C4-2B (cell line): Measurements from ENCODE around the gene MARCKS.

Source experiments
- H3K27ac ChIP-seq: fragments of 450-650 bp; 2 replicates; pipeline ENCODE4 v1.5.1; 2017
- CTCF ChIP-seq: fragments of 450-650 bp; conservative IDR thresholded peaks from 2 replicates; pipeline ENCODE4 v1.5.1; 2017; ENCODE audit warnings: mild to moderate bottlenecking
- ZFX ChIP-seq: fragments of 450-650 bp; IDR thresholded peaks from 2 replicates; pipeline ENCODE4 v1.6.1; 2017

MARCKS gene

GRCh38 chr6:113823916-113824315, 33.2 kb upstream of the MARCKS start:
- H3K27ac ChIP-seq: no peak overlapping the region
- TF ChIP-seq CTCF: no peak
- no peak for TF ChIP-seq ZFX

- H3K27ac ChIP-seq: no peak overlapping the region
- no peak for TF ChIP-seq CTCF
- no peak for TF ChIP-seq ZFX
Observed at GRCh38 chr6:113824411-113824810, 32.7 kb upstream of the MARCKS start.

- no peak for TF ChIP-seq CTCF
- no peak for TF ChIP-seq ZFX
- no peak overlapping the region for H3K27ac ChIP-seq
Observed at GRCh38 chr6:113824866-113825265, 32.3 kb upstream of the MARCKS start.

DNA sequence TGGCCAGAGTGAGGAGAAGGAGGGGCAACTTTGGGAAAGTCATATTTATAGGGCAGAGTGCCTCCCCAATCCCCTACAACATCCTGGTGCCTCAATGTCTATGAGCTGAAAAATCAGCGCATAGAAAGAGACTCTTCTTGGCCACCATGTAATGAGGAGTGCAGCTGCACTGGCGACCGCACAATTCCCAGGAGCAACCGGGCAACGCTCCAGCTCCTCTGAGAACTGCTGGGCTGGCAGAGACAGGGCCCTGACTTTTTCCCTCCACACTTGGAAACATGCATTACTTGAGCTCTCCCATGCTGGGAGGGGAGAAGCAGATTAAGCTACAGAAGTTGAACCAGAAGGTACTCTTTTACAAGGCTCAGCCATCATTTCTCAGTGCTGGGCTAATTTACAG, 31.4 kb upstream of the MARCKS start:
- TF ChIP-seq CTCF (no peak), ZFX (no peak)
- H3K27ac ChIP-seq: no peak overlapping the region

DNA sequence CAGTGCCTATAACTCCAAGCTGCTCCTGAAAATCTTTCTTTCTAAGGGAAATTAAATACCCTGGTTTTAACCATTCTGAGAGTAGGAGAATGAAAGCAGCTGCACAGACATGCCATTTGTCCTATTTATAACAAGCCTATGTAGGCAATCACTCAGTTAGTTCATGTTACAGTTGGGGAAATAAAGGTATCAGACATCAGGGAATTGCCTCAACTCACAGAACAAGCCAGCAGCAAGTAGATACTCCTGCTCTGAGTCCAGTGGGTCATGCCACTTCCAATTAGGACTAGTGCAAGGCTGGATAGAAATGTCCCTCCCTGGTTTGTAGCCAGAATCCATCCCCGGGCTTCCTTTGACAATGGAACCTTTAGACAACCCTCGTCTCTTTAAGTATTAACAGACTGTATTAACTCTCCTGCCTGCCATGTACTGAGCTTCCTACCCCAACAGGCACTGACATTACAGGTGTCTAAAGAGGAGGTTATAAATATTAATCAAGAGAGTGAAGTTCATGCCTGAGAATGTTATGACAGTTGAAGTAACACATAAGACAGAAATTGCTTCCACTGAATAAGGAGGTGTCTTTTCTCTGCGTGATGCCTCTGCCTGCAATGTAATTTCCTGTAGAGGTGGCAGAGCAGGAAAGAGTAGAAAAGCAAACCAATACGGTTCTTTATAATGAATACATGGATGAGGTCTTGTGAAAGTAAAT, 28.0 kb upstream of the MARCKS start:
- TF ChIP-seq ZFX (no peak), CTCF (no peak)
- H3K27ac ChIP-seq: no peak overlapping the region

- no peak for TF ChIP-seq CTCF
- no peak for TF ChIP-seq ZFX
- H3K27ac ChIP-seq: no peak overlapping the region
Observed at GRCh38 chr6:113829696-113830045, 27.5 kb upstream of the MARCKS start.

DNA sequence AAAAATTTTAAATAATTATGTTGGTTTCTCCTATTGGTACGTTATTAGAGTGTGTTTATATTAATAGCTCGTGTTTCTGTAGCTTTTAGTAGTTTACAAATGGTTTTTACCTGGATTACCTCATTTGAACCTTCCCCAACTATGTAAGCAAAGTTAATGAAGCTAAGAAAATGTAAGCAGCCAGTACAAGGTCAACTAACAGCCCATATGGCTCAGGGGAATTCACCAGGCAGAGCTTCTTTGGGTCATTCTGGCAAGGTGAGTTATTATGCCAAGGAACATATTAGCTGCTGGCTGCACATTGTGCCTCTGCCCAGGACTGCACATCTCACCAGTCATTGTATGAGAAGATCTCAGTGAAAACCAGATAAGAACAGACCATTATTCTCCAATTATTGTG, 27.0 kb upstream of the MARCKS start:
- TF ChIP-seq CTCF (no peak), ZFX (no peak)
- H3K27ac ChIP-seq: no peak overlapping the region
